ENCODE measurements around the gene HDAC3. TPM values are rescaled to one million over a fixed set of nuclear protein-coding genes. Genes with fewer than 3 reads are reported as not detected.
A peak's percentile ranks its signal among the peaks of the same experiment; 100 is the strongest.

HDAC3 gene
- total and polyA plus RNA-seq, 12 donors: 53.1 to 101 (median 80.5) TPM

DNA sequence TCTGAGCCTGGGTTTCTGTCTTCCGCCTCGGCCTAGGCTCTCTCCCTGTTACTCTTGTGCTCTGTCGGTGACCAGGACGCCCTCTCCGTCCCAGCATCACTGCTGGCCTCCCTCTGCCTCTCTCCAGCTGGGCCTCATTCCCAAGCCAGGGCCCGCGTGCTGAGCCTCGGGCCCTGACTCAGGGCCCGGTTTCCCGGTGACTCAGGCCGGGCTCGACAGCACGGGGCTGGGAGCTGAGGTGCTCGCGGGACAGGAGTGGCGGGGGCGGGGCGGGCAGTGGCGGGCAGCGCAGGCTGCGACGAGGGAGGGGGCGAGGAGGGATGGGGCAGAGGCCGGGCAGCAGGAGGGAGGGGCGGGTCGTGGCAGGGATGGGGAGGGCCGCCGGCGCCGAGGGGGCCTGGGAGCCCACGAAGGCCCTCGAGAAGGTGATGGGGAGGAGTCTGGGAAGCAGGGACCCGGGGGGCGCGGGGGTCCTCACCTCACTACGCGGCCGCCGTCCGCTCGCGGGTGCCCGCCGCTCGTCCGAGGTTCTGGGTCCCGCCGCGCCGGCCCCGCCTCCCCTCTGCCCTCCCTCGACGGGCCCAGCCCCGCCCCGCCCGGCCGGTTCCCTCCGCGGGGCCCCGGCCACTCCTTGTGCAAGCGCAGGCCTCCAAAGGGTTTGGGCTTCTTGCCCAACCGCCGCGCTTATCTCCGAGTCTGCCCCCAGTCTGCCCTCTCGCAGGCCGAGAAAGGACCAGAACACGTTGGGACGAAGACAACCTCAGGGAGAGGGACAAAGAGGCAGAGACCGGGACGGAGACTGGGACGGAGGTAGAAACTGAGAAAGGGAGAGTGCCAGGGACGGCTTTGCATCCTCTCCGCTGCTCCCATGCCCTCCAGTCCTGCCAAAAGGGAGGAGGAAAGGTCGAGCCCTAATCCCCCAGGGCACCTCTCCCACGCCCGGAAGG is 45.3 kb upstream of the HDAC3 start, which contains the start of gene ARAP3:
TSS of gene ARAP3 (minus strand) at position 536 of the 947 bp plus-strand sequence. CDS start 1,744 bp downstream, outside the sequence.
- DNase-seq: peak; percentile 88 to 97 (median 94)
- no peaks in the 10 kb centered on the region for H3K36me3 ChIP-seq (replicated peaks in 1 of 2)
- TF ChIP-seq, protein P1, sequence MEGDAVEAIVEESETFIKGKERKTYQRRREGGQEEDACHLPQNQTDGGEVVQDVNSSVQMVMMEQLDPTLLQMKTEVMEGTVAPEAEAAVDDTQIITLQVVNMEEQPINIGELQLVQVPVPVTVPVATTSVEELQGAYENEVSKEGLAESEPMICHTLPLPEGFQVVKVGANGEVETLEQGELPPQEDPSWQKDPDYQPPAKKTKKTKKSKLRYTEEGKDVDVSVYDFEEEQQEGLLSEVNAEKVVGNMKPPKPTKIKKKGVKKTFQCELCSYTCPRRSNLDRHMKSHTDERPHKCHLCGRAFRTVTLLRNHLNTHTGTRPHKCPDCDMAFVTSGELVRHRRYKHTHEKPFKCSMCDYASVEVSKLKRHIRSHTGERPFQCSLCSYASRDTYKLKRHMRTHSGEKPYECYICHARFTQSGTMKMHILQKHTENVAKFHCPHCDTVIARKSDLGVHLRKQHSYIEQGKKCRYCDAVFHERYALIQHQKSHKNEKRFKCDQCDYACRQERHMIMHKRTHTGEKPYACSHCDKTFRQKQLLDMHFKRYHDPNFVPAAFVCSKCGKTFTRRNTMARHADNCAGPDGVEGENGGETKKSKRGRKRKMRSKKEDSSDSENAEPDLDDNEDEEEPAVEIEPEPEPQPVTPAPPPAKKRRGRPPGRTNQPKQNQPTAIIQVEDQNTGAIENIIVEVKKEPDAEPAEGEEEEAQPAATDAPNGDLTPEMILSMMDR (IDR thresholded peaks at IDR 0.05): no peak
- TF ChIP-seq POLR2A (IDR thresholded peaks at IDR 0.05): peak in 1 of 2 donors; percentile 36
- H3K4me3 ChIP-seq: peak within 1 kb of the TSS in 2 of 4 donors; percentile 16 to 76
- H3K27ac ChIP-seq: peak within 1 kb of the TSS in 4 of 5 donors; percentile 75 to 97 (median 82)
- H3K9me3 ChIP-seq (replicated peaks in 1 of 3): no peaks in the 10 kb centered on the region
- intact Hi-C loops (cut with DNase I): loop anchor here in 1 of 2 donors (5.0 kb wide), 1 partner anchor 275 kb away; the partner anchor contains the start of gene PCDH12
- H3K27me3 ChIP-seq: no peaks in the 10 kb centered on the region
- WGBS, 4 donors: 4 to 17% (median 8%) methylated on average over 24 to 77 of the region's 77 CpGs
- H3K4me1 ChIP-seq (replicated peaks in 1 of 2): peaks cover 10 to 15% of the 10 kb centered on the region in 2 donors

DNA sequence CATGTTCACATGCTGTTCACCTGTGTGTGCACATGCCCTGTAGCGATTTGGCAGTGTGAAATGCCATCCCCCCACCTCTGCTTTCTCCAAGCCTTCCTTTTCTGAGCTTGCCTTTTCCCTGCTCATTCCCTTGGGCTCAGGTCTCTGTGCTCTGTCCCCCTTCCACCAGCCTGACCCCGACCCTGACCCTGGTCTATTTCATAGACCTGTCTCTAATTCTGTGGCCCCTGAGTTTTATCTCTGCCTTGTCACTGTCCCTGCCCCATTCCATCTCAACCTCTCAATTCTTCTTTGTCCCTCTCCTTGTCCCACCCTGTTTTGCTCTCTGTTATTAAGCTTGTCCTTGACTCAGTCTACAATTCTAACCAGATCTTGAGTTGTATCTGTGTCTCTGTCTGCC is 44.6 kb upstream of the HDAC3 start:
- no peak for DNase-seq

DNA sequence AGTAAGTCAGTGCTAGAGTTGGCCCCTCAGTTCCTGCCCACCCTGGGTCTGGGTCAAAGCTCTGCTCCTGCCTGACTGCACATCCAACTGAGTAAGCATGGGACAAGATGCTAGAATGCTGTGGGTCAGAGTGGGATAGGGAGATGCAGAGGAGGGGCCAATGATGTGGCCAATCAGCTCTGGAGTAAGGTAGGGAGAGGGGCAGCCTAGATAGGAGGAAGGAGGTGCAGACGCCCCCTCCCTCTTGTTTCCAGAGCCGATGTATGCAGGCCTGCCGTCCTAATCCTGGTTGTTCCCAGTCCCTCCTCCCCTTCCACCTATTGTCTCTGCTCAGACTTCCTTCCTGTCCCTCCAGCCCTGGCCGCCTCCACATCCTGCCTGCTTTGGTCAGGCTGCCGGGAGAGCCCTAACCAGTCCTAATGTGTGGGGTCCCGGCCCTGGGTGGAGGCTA is 44.1 kb upstream of the HDAC3 start:
- H3K27ac ChIP-seq: peak overlapping the region in 3 of 5 donors; percentile 80 to 97 (median 83)
- peak overlapping the region in 1 of 4 donors; percentile 76 for H3K4me3 ChIP-seq
- no peaks in the 10 kb centered on the region for H3K27me3 ChIP-seq
- 47 to 62% (median 54%) methylated on average over 4 to 6 of the region's 6 CpGs for WGBS, 4 donors
- peak in 1 of 2 donors; percentile 29 for TF ChIP-seq POLR2A (IDR thresholded peaks at IDR 0.05)
- TF ChIP-seq, protein P1 (IDR thresholded peaks at IDR 0.05): no peak
- peak; percentile 50 to 82 (median 54) for DNase-seq
- H3K9me3 ChIP-seq (replicated peaks in 1 of 3): no peaks in the 10 kb centered on the region
- intact Hi-C loops (cut with DNase I): loop anchor here in 1 of 2 donors (5.0 kb wide), 1 partner anchor 277 kb away; the partner anchor contains the start of gene PCDH12
- H3K4me1 ChIP-seq (replicated peaks in 1 of 2): peaks cover 10 to 15% of the 10 kb centered on the region in 2 donors
- no peaks in the 10 kb centered on the region for H3K36me3 ChIP-seq (replicated peaks in 1 of 2)

More for the DNA sequence above, 44.6 kb upstream of the HDAC3 start:
- Histone ChIP-seq H3K27ac (peak overlapping the region in 4 of 5 donors; percentile 75 to 97 (median 82)), H3K27me3 (no peaks in the 10 kb centered on the region), H3K4me1 (replicated peaks in 1 of 2) (peaks cover 10 to 15% of the 10 kb centered on the region in 2 donors), H3K9me3 (replicated peaks in 1 of 3) (no peaks in the 10 kb centered on the region), H3K36me3 (replicated peaks in 1 of 2) (no peaks in the 10 kb centered on the region), H3K4me3 (peak overlapping the region in 2 of 4 donors; percentile 16 to 76)
- 61 to 78% (median 68%) methylated on average over 2 of the region's 2 CpGs for WGBS, 4 donors
- intact Hi-C loops (cut with DNase I): loop anchor here in 1 of 2 donors (5.0 kb wide), 1 partner anchor 276 kb away; the partner anchor contains the start of gene PCDH12
- TF ChIP-seq, protein P1 (IDR thresholded peaks at IDR 0.05): no peak
- TF ChIP-seq POLR2A (IDR thresholded peaks at IDR 0.05): no peak

DNA sequence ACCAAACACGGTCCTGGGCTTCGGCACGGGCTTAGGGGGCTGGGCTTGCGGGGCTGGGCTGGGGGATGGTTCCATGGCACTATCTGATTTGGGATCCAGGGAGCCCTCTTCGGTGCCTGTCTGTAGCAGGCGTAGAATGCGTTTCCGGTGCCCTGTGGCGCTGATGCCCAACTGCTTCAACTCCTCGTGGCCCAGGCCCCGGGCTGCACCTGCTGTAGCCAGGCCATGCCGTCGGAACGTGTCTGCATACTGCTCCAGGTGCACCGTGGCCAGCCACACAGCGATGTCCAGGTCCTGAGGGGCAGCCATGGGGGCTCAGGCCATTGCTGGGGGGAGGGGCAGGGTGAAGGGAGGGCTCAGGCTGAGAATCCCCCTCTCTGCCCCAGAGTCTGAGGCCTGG is 43.5 kb upstream of the HDAC3 start:
- peak overlapping the region in 1 of 5 donors; percentile 97 for H3K27ac ChIP-seq
- no peaks in the 10 kb centered on the region for H3K27me3 ChIP-seq
- peaks cover 10 to 15% of the 10 kb centered on the region in 2 donors for H3K4me1 ChIP-seq (replicated peaks in 1 of 2)
- intact Hi-C loops (cut with DNase I): loop anchor here in 1 of 2 donors (5.0 kb wide), 1 partner anchor 277 kb away; the partner anchor contains the start of gene PCDH12
- H3K4me3 ChIP-seq: no peak overlapping the region
- DNase-seq: no peak
- TF ChIP-seq, protein P1 (IDR thresholded peaks at IDR 0.05): no peak
- no peak for TF ChIP-seq POLR2A (IDR thresholded peaks at IDR 0.05)
- no peaks in the 10 kb centered on the region for H3K9me3 ChIP-seq (replicated peaks in 1 of 3)
- WGBS, 4 donors: 80 to 100% (median 89%) methylated on average over 1 to 16 of the region's 16 CpGs
- H3K36me3 ChIP-seq (replicated peaks in 1 of 2): no peaks in the 10 kb centered on the region
